CD14-positive monocyte (primary cell): ENCODE results near the gene PPFIBP1. TPM values are rescaled to one million over a fixed set of nuclear protein-coding genes. Genes with fewer than 3 reads are reported as not detected.

Source experiments
- DNase-seq, 3 donors: peaks; one replicate each; pipeline ENCODE4 v3.0.0-alpha.2; 2011 to 2022
- H2AFZ ChIP-seq: 2 replicates; pipeline ENCODE4 v1.6.0; 2012; ENCODE audit warnings: mild to moderate bottlenecking, low read depth, low read length, inconsistent platforms; ENCODE audit not compliant: insufficient read depth, poor library complexity, severe bottlenecking
- H3K27ac ChIP-seq, 2 donors: 1 replicate in 1 of 2; 2 replicates in 1 of 2; pipeline ENCODE4 v1.5.1; 2012 to 2013; ENCODE audit warnings: low read length in 2 of 2, control low read depth in 1 of 2, inconsistent platforms in 1 of 2, low read depth in 1 of 2, mild to moderate bottlenecking in 1 of 2
- H3K27me3 ChIP-seq, 2 donors: one replicate each; pipeline versions ENCODE4 v1.6.0 to v1.6.1; 2011 to 2013; ENCODE audit warnings: low read length in 2 of 2; ENCODE audit not compliant: control insufficient read depth in 2 of 2, insufficient read depth in 2 of 2
- H3K36me3 ChIP-seq, 2 donors: replicated peaks in 1 of 2; 1 replicate in 1 of 2; 2 replicates in 1 of 2; pipeline versions ENCODE4 v1.5.1 to v1.6.1; 2012 to 2013; ENCODE audit warnings: low read length in 2 of 2, control low read depth in 1 of 2, inconsistent platforms in 1 of 2, mild to moderate bottlenecking in 1 of 2; ENCODE audit not compliant: insufficient read depth in 2 of 2, control insufficient read depth in 1 of 2
- H3K4me1 ChIP-seq, 2 donors: 1 replicate in 1 of 2; 2 replicates in 1 of 2; pipeline versions ENCODE4 v1.5.1 to v1.6.1; 2012 to 2013; ENCODE audit warnings: low read length in 2 of 2, control low read depth in 1 of 2, inconsistent platforms in 1 of 2, mild to moderate bottlenecking in 1 of 2, moderate library complexity in 1 of 2; ENCODE audit not compliant: insufficient read depth in 2 of 2, control insufficient read depth in 1 of 2
- H3K4me2 ChIP-seq: replicated peaks from 2 replicates; pipeline ENCODE3; 2012; ENCODE audit warnings: low read length, moderate library complexity, mild to moderate bottlenecking; ENCODE audit not compliant: poor library complexity, severe bottlenecking; ENCODE audit errors: extremely low read depth
- H3K4me3 ChIP-seq, 3 experiments: fragments of 200-600 bp in 1 of 3; sonication (generic) in 1 of 3; replicated peaks in 1 of 3; 1 replicate in 2 of 3; 2 replicates in 1 of 3; pipeline ENCODE4 v1.5.1; 2011 to 2013; ENCODE audit warnings: low read length in 3 of 3, mild to moderate bottlenecking in 3 of 3, control low read depth in 2 of 3, low read depth in 2 of 3, inconsistent platforms in 1 of 3, moderate library complexity in 1 of 3
- H3K79me2 ChIP-seq: 2 replicates; pipeline ENCODE4 v1.6.0; 2012; ENCODE audit warnings: mild to moderate bottlenecking, control low read depth, inconsistent platforms, low read length, moderate library complexity; ENCODE audit not compliant: insufficient read depth
- H3K9ac ChIP-seq: 2 replicates; pipeline ENCODE4 v1.6.0; 2017; ENCODE audit warnings: low read length, mild to moderate bottlenecking; ENCODE audit not compliant: insufficient read depth, poor library complexity, severe bottlenecking
- H3K9me3 ChIP-seq, 2 donors: replicated peaks in 1 of 2; 1 replicate in 1 of 2; 2 replicates in 1 of 2; pipeline versions ENCODE4 v1.5.1 to v1.6.1; 2012 to 2013; ENCODE audit warnings: low read length in 2 of 2, control low read depth in 1 of 2; ENCODE audit not compliant: control insufficient read depth in 1 of 2, insufficient read depth in 1 of 2
- H4K20me1 ChIP-seq: 2 replicates; pipeline ENCODE4 v1.6.0; 2012; ENCODE audit warnings: mild to moderate bottlenecking, low read length, control low read depth, moderate library complexity; ENCODE audit not compliant: insufficient read depth
- H3K27ac Mint-ChIP-seq, 7 donors: one replicate each; pipeline ENCODE4 v1.8.0; 2020; ENCODE audit warnings: mild to moderate bottlenecking in 7 of 7, mixed read lengths in 7 of 7, moderate library complexity in 6 of 7, inconsistent platforms in 2 of 7
- H3K27me3 Mint-ChIP-seq, 3 donors: one replicate each; pipeline ENCODE4 v1.8.0; 2021 to 2022; ENCODE audit warnings: low read depth in 3 of 3, mild to moderate bottlenecking in 3 of 3, mixed read lengths in 3 of 3, moderate library complexity in 3 of 3, inconsistent platforms in 1 of 3
- H3K36me3 Mint-ChIP-seq, 2 donors: one replicate each; pipeline ENCODE4 v1.8.0; 2020; ENCODE audit warnings: mixed read lengths in 2 of 2, inconsistent platforms in 1 of 2, mild to moderate bottlenecking in 1 of 2
- H3K4me1 Mint-ChIP-seq: one replicate; pipeline ENCODE4 v1.8.0; 2020; ENCODE audit warnings: mild to moderate bottlenecking, mixed read lengths
- H3K4me3 Mint-ChIP-seq, 2 donors: one replicate each; pipeline ENCODE4 v1.8.0; 2020; ENCODE audit warnings: mild to moderate bottlenecking in 2 of 2, mixed read lengths in 2 of 2, moderate library complexity in 1 of 2
- H3K9me3 Mint-ChIP-seq, 7 donors: one replicate each; pipeline ENCODE4 v1.8.0; 2020 to 2022; ENCODE audit warnings: mixed read lengths in 7 of 7, mild to moderate bottlenecking in 6 of 7, moderate library complexity in 6 of 7, inconsistent platforms in 2 of 7
- WGBS: methylation state at CpG from one replicate; pipeline ENCODE4 v1.1.5; 2013; ENCODE audit warnings: missing lambda C conversion rate; ENCODE audit not compliant: insufficient coverage; 5-methylcytosine and 5-hydroxymethylcytosine counted together
- intact Hi-C, 2 donors: fragments of 100-400 bp; cut with micrococcal nuclease; formaldehyde crosslinking; loops; one replicate each; pipeline versions ENCODE4 v1.15.0 to v1.15.1; 2023
- polyA plus RNA-seq, 3 donors: library from polyadenylated mRNA; depleted of rRNA in 1 of 3; unstranded in 2 of 3; stranded (reverse) in 1 of 3; fragments of 300-500 nt in 2 of 3; fragments of >200 nt in 1 of 3; fragmentation: Illumina TruSeq in 2 of 3; gene quantifications; 1 replicate in 2 of 3; 2 replicates in 1 of 3; pipeline ENCODE4 v1.2.3, GENCODE V29; 2012 to 2021
- TF ChIP-seq, protein P1 (sequence below): fragments of 200-600 bp; IDR thresholded peaks from one replicate; pipeline ENCODE4 v1.8.0; 2022; ENCODE audit warnings: antibody characterized with exemption, mild to moderate bottlenecking

Gene PPFIBP1
- polyA plus RNA-seq, 3 donors: 0.25 to 0.79 (median 0.53) TPM

DNA sequence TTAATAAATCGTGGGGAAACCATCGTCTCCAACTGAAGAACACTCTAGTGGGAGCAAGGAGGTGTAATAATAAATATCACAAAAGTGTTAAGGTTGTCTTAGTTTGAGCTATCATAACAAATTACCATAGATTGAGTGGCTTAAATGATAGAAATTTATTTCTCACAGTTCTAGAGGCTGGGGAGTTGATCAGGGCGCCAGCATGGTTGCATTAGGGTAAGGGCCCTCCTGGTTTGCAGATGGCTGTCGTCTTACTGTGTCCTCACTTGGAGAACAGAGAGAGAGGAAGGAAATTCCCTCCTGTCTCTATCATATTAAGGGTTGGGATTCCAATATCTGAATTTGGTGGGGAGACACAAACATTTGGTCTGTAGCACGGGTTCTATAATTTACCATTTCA, 219.6 kb downstream of the PPFIBP1 start:
- Mint-ChIP-seq H3K27me3 (peaks cover 0 to 4% (median 0%) of the 10 kb centered on the region in 3 donors), H3K36me3 (peaks cover 45 to 64% of the 10 kb centered on the region in 2 donors), H3K27ac (no peak overlapping the region), H3K9me3 (peaks cover 0 to 1% (median 0%) of the 10 kb centered on the region in 7 donors), H3K4me1 (no peaks in the 10 kb centered on the region), H3K4me3 (no peak overlapping the region)
- DNase-seq: no peak
- H3K27ac ChIP-seq: no peak overlapping the region
- no peak overlapping the region for H2AFZ ChIP-seq
- no peaks in the 10 kb centered on the region for H3K27me3 ChIP-seq
- WGBS: no CpG with 5 or more reads among the region's 5 CpGs
- intact Hi-C loops: no loop called here
- H3K4me2 ChIP-seq: no peak overlapping the region
- H3K9ac ChIP-seq: no peak overlapping the region
- H3K9me3 ChIP-seq: no peaks in the 10 kb centered on the region
- no peaks in the 10 kb centered on the region for H3K4me1 ChIP-seq
- no peaks in the 10 kb centered on the region for H3K79me2 ChIP-seq
- H3K4me3 ChIP-seq: no peak overlapping the region
- no peaks in the 10 kb centered on the region for H4K20me1 ChIP-seq
- TF ChIP-seq, protein P1, sequence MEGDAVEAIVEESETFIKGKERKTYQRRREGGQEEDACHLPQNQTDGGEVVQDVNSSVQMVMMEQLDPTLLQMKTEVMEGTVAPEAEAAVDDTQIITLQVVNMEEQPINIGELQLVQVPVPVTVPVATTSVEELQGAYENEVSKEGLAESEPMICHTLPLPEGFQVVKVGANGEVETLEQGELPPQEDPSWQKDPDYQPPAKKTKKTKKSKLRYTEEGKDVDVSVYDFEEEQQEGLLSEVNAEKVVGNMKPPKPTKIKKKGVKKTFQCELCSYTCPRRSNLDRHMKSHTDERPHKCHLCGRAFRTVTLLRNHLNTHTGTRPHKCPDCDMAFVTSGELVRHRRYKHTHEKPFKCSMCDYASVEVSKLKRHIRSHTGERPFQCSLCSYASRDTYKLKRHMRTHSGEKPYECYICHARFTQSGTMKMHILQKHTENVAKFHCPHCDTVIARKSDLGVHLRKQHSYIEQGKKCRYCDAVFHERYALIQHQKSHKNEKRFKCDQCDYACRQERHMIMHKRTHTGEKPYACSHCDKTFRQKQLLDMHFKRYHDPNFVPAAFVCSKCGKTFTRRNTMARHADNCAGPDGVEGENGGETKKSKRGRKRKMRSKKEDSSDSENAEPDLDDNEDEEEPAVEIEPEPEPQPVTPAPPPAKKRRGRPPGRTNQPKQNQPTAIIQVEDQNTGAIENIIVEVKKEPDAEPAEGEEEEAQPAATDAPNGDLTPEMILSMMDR: no peak
- H3K36me3 ChIP-seq: peaks cover 41 to 84% of the 10 kb centered on the region in 2 donors

Other genes starting within 250 kb of the PPFIBP1 start
- 1 to 10 TPM in 2 of 3 donors, under 1 TPM in 1; 0.55 to 2.1 (median 1.8) TPM for gene BMAL2, start 191.4 kb upstream of the PPFIBP1 start, polyA plus RNA-seq
- 10 to 100 TPM in 1 of 3 donors, not detected in 2; 17.4 TPM for gene SMCO2, start 77.5 kb upstream of the PPFIBP1 start, polyA plus RNA-seq
- gene REP15, start 172.2 kb downstream of the PPFIBP1 start, polyA plus RNA-seq: not detected
- gene MRPS35, start 186.6 kb downstream of the PPFIBP1 start, polyA plus RNA-seq: 10 to 100 TPM; 16.6 to 51.8 (median 46.1) TPM